H1 (cell line): ENCODE measurements around the gene KCNH5. TPM values are rescaled to one million over a fixed set of nuclear protein-coding genes. Genes with fewer than 3 reads are reported as not detected.

Source experiments
- CTCF ChIA-PET: fragments of 300-600 bp; sonication (Branson Sonifier 250); formaldehyde crosslinking; loops from one replicate; lab custom pipeline; 2021; ENCODE audit not compliant: partially characterized antibody; lab: Charles Lee
- POLR2A ChIA-PET: fragments of 300-600 bp; sonication (Branson Sonifier 250); formaldehyde crosslinking; loops from one replicate; lab custom pipeline; 2021; ENCODE audit warnings: inconsistent platforms; ENCODE audit not compliant: partially characterized antibody; lab: Charles Lee
- DNase-seq, 2 experiments: peaks; one replicate each; pipeline versions ENCODE4 v3.0.0 to v3.0.0-alpha.2; 2010 to 2022; ENCODE audit warnings: low spot score in 2 of 2, low read depth in 1 of 2, mixed read lengths in 1 of 2
- FAIRE-seq: peaks from 2 replicates; lab custom pipeline; 2011; peaks lifted over from hg19 to GRCh38; lab: Jason Lieb, UNC
- H2AFZ ChIP-seq: 2 replicates; pipeline ENCODE4 v1.8.1; 2012; ENCODE audit warnings: low read length, inconsistent platforms
- H2AK5ac ChIP-seq: 2 replicates; pipeline ENCODE4 v1.6.1; 2013; ENCODE audit warnings: low read depth, low read length
- H2BK120ac ChIP-seq: replicated peaks from 2 replicates; pipeline ENCODE3; 2013; ENCODE audit warnings: low read depth, low read length, inconsistent platforms
- H2BK12ac ChIP-seq: 2 replicates; pipeline ENCODE4 v1.6.1; 2013; ENCODE audit warnings: low read depth, low read length
- H2BK15ac ChIP-seq: 2 replicates; pipeline ENCODE4 v1.6.1; 2013; ENCODE audit warnings: low read length
- H2BK20ac ChIP-seq: 2 replicates; pipeline ENCODE4 v1.6.1; 2013; ENCODE audit warnings: low read length
- H2BK5ac ChIP-seq: 2 replicates; pipeline ENCODE4 v1.6.1; 2013; ENCODE audit warnings: low read depth, low read length
- H3K14ac ChIP-seq: 2 replicates; pipeline ENCODE4 v1.6.1; 2013; ENCODE audit warnings: inconsistent platforms; ENCODE audit not compliant: insufficient read length
- H3K18ac ChIP-seq: 2 replicates; pipeline ENCODE4 v1.6.1; 2013; ENCODE audit warnings: low read length; ENCODE audit errors: extremely low read depth
- H3K23ac ChIP-seq: 2 replicates; pipeline ENCODE4 v1.6.1; 2013; ENCODE audit warnings: inconsistent platforms; ENCODE audit not compliant: insufficient read length
- H3K23me2 ChIP-seq: 2 replicates; pipeline ENCODE4 v1.6.1; 2013; ENCODE audit warnings: low read depth, low read length
- H3K27ac ChIP-seq: 2 replicates; pipeline ENCODE4 v1.6.1; 2011; ENCODE audit warnings: low read depth, low read length, inconsistent platforms
- H3K27me3 ChIP-seq, 4 experiments: replicated peaks in 1 of 4; 1 replicate in 1 of 4; 2 replicates in 3 of 4; pipeline versions ENCODE4 v1.6.1 to v1.8.1; 2011 to 2013; ENCODE audit warnings: low read length in 3 of 4, mild to moderate bottlenecking in 3 of 4, inconsistent platforms in 2 of 4, mixed read lengths in 2 of 4, moderate library complexity in 1 of 4; ENCODE audit not compliant: control insufficient read depth in 3 of 4, insufficient read depth in 3 of 4; ENCODE audit errors: extremely low read depth in 1 of 4
- H3K36me3 ChIP-seq, 4 experiments: 2 replicates each; pipeline versions ENCODE4 v1.6.1 to v1.8.1; 2011 to 2013; ENCODE audit warnings: mild to moderate bottlenecking in 4 of 4, low read length in 3 of 4, moderate library complexity in 2 of 4, control low read depth in 1 of 4, inconsistent platforms in 1 of 4; ENCODE audit not compliant: insufficient read depth in 4 of 4, control insufficient read depth in 2 of 4
- H3K4ac ChIP-seq: replicated peaks from 2 replicates; pipeline ENCODE3; 2013; ENCODE audit warnings: low read length, low read depth, mixed read lengths, inconsistent platforms; ENCODE audit not compliant: insufficient read length
- H3K4me1 ChIP-seq, 4 experiments: replicated peaks in 1 of 4; 1 replicate in 1 of 4; 2 replicates in 3 of 4; pipeline versions ENCODE4 v1.6.1 to v1.8.1; 2011 to 2013; ENCODE audit warnings: low read length in 3 of 4, inconsistent platforms in 2 of 4, mixed read lengths in 1 of 4; ENCODE audit not compliant: insufficient read depth in 4 of 4, control insufficient read depth in 3 of 4
- H3K4me2 ChIP-seq, 2 experiments: 2 replicates each; pipeline versions ENCODE4 v1.6.1 to v1.8.1; 2011 to 2013; ENCODE audit warnings: low read depth in 2 of 2, low read length in 2 of 2, control low read depth in 1 of 2, inconsistent platforms in 1 of 2, mild to moderate bottlenecking in 1 of 2; ENCODE audit not compliant: insufficient read depth in 1 of 2
- H3K4me3 ChIP-seq, 4 experiments: fragments of 200-600, 300-600 bp in 1 of 4; sonication (generic), shearing (Covaris generic), sonication (Bioruptor Twin) in 1 of 4; 2 replicates each; pipeline versions ENCODE4 v1.5.1 to v1.8.1; 2011 to 2016; ENCODE audit warnings: low read length in 4 of 4, low read depth in 3 of 4, control low read depth in 2 of 4, inconsistent platforms in 2 of 4, mild to moderate bottlenecking in 2 of 4, mixed read lengths in 1 of 4, moderate library complexity in 1 of 4; ENCODE audit not compliant: insufficient read depth in 2 of 4; ENCODE audit errors: extremely low read depth in 1 of 4
- H3K56ac ChIP-seq: replicated peaks from 2 replicates; pipeline ENCODE3; 2013; ENCODE audit warnings: low read depth, mild to moderate bottlenecking, mixed read lengths, low read length, inconsistent platforms; ENCODE audit not compliant: insufficient read length
- H3K79me1 ChIP-seq: 2 replicates; pipeline ENCODE4 v1.6.1; 2013; ENCODE audit warnings: low read depth, low read length, control low read depth
- H3K79me2 ChIP-seq, 2 experiments: 2 replicates each; pipeline versions ENCODE4 v1.6.1 to v1.8.1; 2012 to 2013; ENCODE audit warnings: low read length in 2 of 2, mild to moderate bottlenecking in 2 of 2, inconsistent platforms in 1 of 2; ENCODE audit not compliant: insufficient read depth in 2 of 2, control insufficient read depth in 1 of 2
- H3K9ac ChIP-seq, 4 experiments: replicated peaks in 1 of 4; 1 replicate in 1 of 4; 2 replicates in 3 of 4; pipeline versions ENCODE4 v1.6.1 to v1.8.1; 2011 to 2013; ENCODE audit warnings: low read depth in 3 of 4, low read length in 3 of 4, control low read depth in 2 of 4, mild to moderate bottlenecking in 2 of 4, moderate library complexity in 2 of 4, inconsistent platforms in 1 of 4; ENCODE audit errors: extremely low read depth in 1 of 4
- H3K9me3 ChIP-seq, 2 experiments: 2 replicates each; pipeline versions ENCODE4 v1.6.1 to v1.8.1; 2012 to 2013; ENCODE audit warnings: mild to moderate bottlenecking in 2 of 2, moderate library complexity in 2 of 2, control low read depth in 1 of 2, inconsistent platforms in 1 of 2, low read depth in 1 of 2, low read length in 1 of 2, mixed read lengths in 1 of 2; ENCODE audit not compliant: insufficient read depth in 2 of 2
- H4K20me1 ChIP-seq, 2 experiments: replicated peaks in 1 of 2; 2 replicates each; pipeline versions ENCODE3 to v1.8.1; 2011 to 2013; ENCODE audit warnings: inconsistent platforms in 2 of 2, low read length in 2 of 2, mild to moderate bottlenecking in 1 of 2; ENCODE audit not compliant: insufficient read depth in 2 of 2, control insufficient read depth in 1 of 2
- H4K5ac ChIP-seq: 2 replicates; pipeline ENCODE4 v1.6.1; 2013; ENCODE audit warnings: low read length, low read depth, mixed read lengths, inconsistent platforms; ENCODE audit not compliant: insufficient read length
- H4K8ac ChIP-seq: 2 replicates; pipeline ENCODE4 v1.8.0; 2013; ENCODE audit warnings: mild to moderate bottlenecking, moderate library complexity, low read length, inconsistent platforms; ENCODE audit not compliant: insufficient read depth; ENCODE audit errors: extremely low read depth
- H4K91ac ChIP-seq: replicated peaks from 2 replicates; pipeline ENCODE3; 2013; ENCODE audit warnings: low read length, mixed read lengths, inconsistent platforms; ENCODE audit not compliant: insufficient read length
- CBX5 ChIP-seq: fragments of 300-800, 300-1000 bp; sonication (generic); IDR thresholded peaks from 2 replicates; pipeline ENCODE4 v1.7.1; 2016; ENCODE audit warnings: antibody characterized with exemption, low read length, low read depth
- EP300 ChIP-seq, 2 experiments: IDR thresholded peaks; 1 replicate in 1 of 2; 2 replicates in 1 of 2; pipeline ENCODE4 v1.6.1; 2011 to 2012; ENCODE audit warnings: low read depth in 2 of 2, low read length in 2 of 2, mild to moderate bottlenecking in 2 of 2, borderline replicate concordance in 1 of 2, inconsistent platforms in 1 of 2, moderate library complexity in 1 of 2
- HDAC6 ChIP-seq: IDR thresholded peaks from one replicate; pipeline ENCODE4 v1.7.1; 2012; ENCODE audit warnings: low read depth, mild to moderate bottlenecking, inconsistent platforms, low read length, moderate library complexity
- RBBP5 ChIP-seq: IDR thresholded peaks from 2 replicates; pipeline ENCODE4 v1.7.1; 2012; ENCODE audit warnings: low read depth, mild to moderate bottlenecking, inconsistent platforms, low read length, moderate library complexity, borderline replicate concordance
- WGBS, 2 experiments: shearing (Covaris generic) in 1 of 2; methylation state at CpG; one replicate each; pipeline versions ENCODE4 v1.1.6 to v1.1.7; 2013 to 2015; ENCODE audit warnings: low lambda C conversion rate in 2 of 2, mixed read lengths in 2 of 2, inconsistent platforms in 1 of 2, low coverage in 1 of 2, missing lambda C conversion rate in 1 of 2; ENCODE audit not compliant: insufficient replicate concordance in 2 of 2, insufficient coverage in 1 of 2, insufficient read length in 1 of 2; ENCODE audit errors: extremely low coverage in 1 of 2, missing lambda C conversion rate in 1 of 2; 5-methylcytosine and 5-hydroxymethylcytosine counted together
- polyA plus RNA-seq, 7 experiments: library from polyadenylated mRNA; depleted of rRNA in 3 of 7; stranded (reverse) in 5 of 7; unstranded in 2 of 7; fragments of >200 nt in 5 of 7; fragments of 200-250 nt in 2 of 7; gene quantifications; 1 replicate in 5 of 7; 2 replicates in 1 of 7; 4 replicates in 1 of 7; pipeline versions ENCODE4 v1.2.1 to v1.2.3, GENCODE V29; 2011 to 2013; ENCODE audit warnings: missing spikeins in 2 of 7, mixed read lengths in 2 of 7
- total RNA-seq: library from RNA; stranded (reverse); fragmentation: NEBNext Ultra II Directional; extraction: Animal tissue kit (Norgen Biotek cat#: 25700); gene quantifications from 2 replicates; pipeline ENCODE4 v1.2.1, GENCODE V29; 2021
- TF ChIP-seq, protein P1 (sequence below): IDR thresholded peaks from 2 replicates; pipeline ENCODE4 v1.6.1; 2012; ENCODE audit warnings: low read length, inconsistent platforms
- TF ChIP-seq, protein P2 (sequence below): IDR thresholded peaks from 2 replicates; pipeline ENCODE4 v1.6.1; 2011; ENCODE audit warnings: low read length, improper control_type of control experiment

Gene KCNH5
- total and polyA plus RNA-seq, 2 of the 8 experiments (the other 6 are each of a cell fraction or from before 2014, with no cell fraction given), result 0.24 to 0.50 TPM

- H2BK12ac ChIP-seq, result no peak overlapping the region
- H3K56ac ChIP-seq, result no peak overlapping the region
- H3K18ac ChIP-seq, result no peak overlapping the region
- no peaks in the 10 kb centered on the region for H4K20me1 ChIP-seq
- H3K4me1 ChIP-seq, result no peaks in the 10 kb centered on the region
- DNase-seq, result no peak
- H3K23me2 ChIP-seq, result no peaks in the 10 kb centered on the region
- no peak overlapping the region for H2AFZ ChIP-seq
- H2BK5ac ChIP-seq, result no peak overlapping the region
- no peaks in the 10 kb centered on the region for H3K27me3 ChIP-seq
- H3K4me3 ChIP-seq, result no peak overlapping the region
- no peak overlapping the region for H3K4ac ChIP-seq
- H2AK5ac ChIP-seq, result no peak overlapping the region
- H3K79me1 ChIP-seq, result no peaks in the 10 kb centered on the region
- H2BK120ac ChIP-seq, result no peak overlapping the region
- H4K8ac ChIP-seq, result no peak overlapping the region
- no peak for FAIRE-seq
- H3K36me3 ChIP-seq, result no peaks in the 10 kb centered on the region
- ChIA-PET POLR2A (no interaction called here), CTCF (interaction anchor here (0.8 kb wide), 1 partner anchor 33 kb away, joined by 3 read pairs; no protein-coding TSS in a partner anchor)
- no peak overlapping the region for H4K91ac ChIP-seq
- no peak overlapping the region for H3K27ac ChIP-seq
- H4K5ac ChIP-seq, result no peak overlapping the region
- no peak overlapping the region for H3K9ac ChIP-seq
- H3K9me3 ChIP-seq, result no peaks in the 10 kb centered on the region
- H3K23ac ChIP-seq, result no peak overlapping the region
- TF ChIP-seq HDAC6, result no peak
- no peak for TF ChIP-seq RBBP5
- TF ChIP-seq CBX5, result no peak
- no peak for TF ChIP-seq EP300 (IDR thresholded peaks at IDR 0.05; ENCODE audit: borderline replicate concordance in 1 of 2, low read depth in 2 of 2, low read length in 2 of 2)
- TF ChIP-seq, protein P1, sequence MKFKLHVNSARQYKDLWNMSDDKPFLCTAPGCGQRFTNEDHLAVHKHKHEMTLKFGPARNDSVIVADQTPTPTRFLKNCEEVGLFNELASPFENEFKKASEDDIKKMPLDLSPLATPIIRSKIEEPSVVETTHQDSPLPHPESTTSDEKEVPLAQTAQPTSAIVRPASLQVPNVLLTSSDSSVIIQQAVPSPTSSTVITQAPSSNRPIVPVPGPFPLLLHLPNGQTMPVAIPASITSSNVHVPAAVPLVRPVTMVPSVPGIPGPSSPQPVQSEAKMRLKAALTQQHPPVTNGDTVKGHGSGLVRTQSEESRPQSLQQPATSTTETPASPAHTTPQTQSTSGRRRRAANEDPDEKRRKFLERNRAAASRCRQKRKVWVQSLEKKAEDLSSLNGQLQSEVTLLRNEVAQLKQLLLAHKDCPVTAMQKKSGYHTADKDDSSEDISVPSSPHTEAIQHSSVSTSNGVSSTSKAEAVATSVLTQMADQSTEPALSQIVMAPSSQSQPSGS, result no peak
- TF ChIP-seq, protein P2, sequence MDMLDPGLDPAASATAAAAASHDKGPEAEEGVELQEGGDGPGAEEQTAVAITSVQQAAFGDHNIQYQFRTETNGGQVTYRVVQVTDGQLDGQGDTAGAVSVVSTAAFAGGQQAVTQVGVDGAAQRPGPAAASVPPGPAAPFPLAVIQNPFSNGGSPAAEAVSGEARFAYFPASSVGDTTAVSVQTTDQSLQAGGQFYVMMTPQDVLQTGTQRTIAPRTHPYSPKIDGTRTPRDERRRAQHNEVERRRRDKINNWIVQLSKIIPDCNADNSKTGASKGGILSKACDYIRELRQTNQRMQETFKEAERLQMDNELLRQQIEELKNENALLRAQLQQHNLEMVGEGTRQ, result no peak
- H2BK20ac ChIP-seq, result no peak overlapping the region
- no peak overlapping the region for H3K14ac ChIP-seq
- no peak overlapping the region for H3K4me2 ChIP-seq
- 88% methylated on average over 2 of the region's 2 CpGs; no CpG with 5 or more reads in 1 of the 2 experiments for WGBS, 2 experiments
- no peak overlapping the region for H2BK15ac ChIP-seq
- H3K79me2 ChIP-seq, result no peaks in the 10 kb centered on the region
Observed at GRCh38 chr14:62882967-62883366, 162.3 kb downstream of the KCNH5 start.
